IMR-90 (cell line): ENCODE results near the gene CHST8. TPM values are rescaled to one million over a fixed set of nuclear protein-coding genes. Genes with fewer than 3 reads are reported as not detected.

Experiments used
- ATAC-seq: fragments of 200-7000 bp; cut with Tn5 transposase; 2 replicates; pipeline ENCODE4 v1.9.1; 2020; ENCODE audit warnings: low read depth, mild to moderate bottlenecking, moderate library complexity
- BruUV-seq: library from RNA; stranded (reverse); fragments of 400-500 nt; replicated peaks from 2 replicates; lab custom pipeline; 2021; lab: Mats Ljungman, UMichigan
- CTCF ChIA-PET: fragments of 300-600 bp; formaldehyde crosslinking; extraction: SDS; loops from one replicate; lab custom pipeline; 2021; ENCODE audit warnings: antibody characterized with exemption; lab: Yijun Ruan, JAX
- POLR2A ChIA-PET: fragments of 300-600 bp; sonication (Branson Sonifier 250); formaldehyde crosslinking; loops from one replicate; lab custom pipeline; 2022; ENCODE audit warnings: antibody characterized with exemption; ENCODE audit not compliant: unreplicated experiment; lab: Charles Lee
- DNase-seq: peaks from one replicate; pipeline ENCODE4 v3.0.0; 2013
- H2AFZ ChIP-seq: replicated peaks from 2 replicates; pipeline ENCODE3; 2013; ENCODE audit warnings: low read length, mild to moderate bottlenecking; ENCODE audit not compliant: poor library complexity
- H2AK5ac ChIP-seq: 2 replicates; pipeline ENCODE4 v1.6.1; 2013; ENCODE audit warnings: low read depth, low read length, inconsistent platforms
- H2AK9ac ChIP-seq: replicated peaks from 2 replicates; pipeline ENCODE3; 2013; ENCODE audit warnings: mild to moderate bottlenecking, low read depth, low read length, moderate library complexity; ENCODE audit not compliant: poor library complexity
- H2BK120ac ChIP-seq: 2 replicates; pipeline ENCODE4 v1.6.1; 2013; ENCODE audit warnings: low read depth, low read length, inconsistent platforms
- H2BK15ac ChIP-seq: 3 replicates; pipeline ENCODE4 v1.6.1; 2013; ENCODE audit warnings: low read depth, low read length, inconsistent platforms
- H2BK20ac ChIP-seq: 2 replicates; pipeline ENCODE4 v1.6.1; 2013; ENCODE audit warnings: low read depth, mild to moderate bottlenecking, inconsistent platforms, low read length, moderate library complexity
- H2BK5ac ChIP-seq: 2 replicates; pipeline ENCODE4 v1.6.1; 2013; ENCODE audit warnings: mild to moderate bottlenecking, low read depth, low read length, inconsistent platforms; ENCODE audit not compliant: poor library complexity, severe bottlenecking
- H3K14ac ChIP-seq: replicated peaks from 2 replicates; pipeline ENCODE4 v1.6.1; 2013; ENCODE audit warnings: low read depth, low read length, inconsistent platforms
- H3K18ac ChIP-seq: 2 replicates; pipeline ENCODE4 v1.6.1; 2013; ENCODE audit warnings: low read depth, low read length, control low read depth
- H3K23ac ChIP-seq: 2 replicates; pipeline ENCODE4 v1.6.1; 2013; ENCODE audit warnings: low read depth, low read length, inconsistent platforms
- H3K27ac ChIP-seq: 2 replicates; pipeline ENCODE4 v1.5.1; 2013; ENCODE audit warnings: mild to moderate bottlenecking, control low read depth, low read length; ENCODE audit not compliant: insufficient read depth
- H3K27me3 ChIP-seq: 2 replicates; pipeline ENCODE4 v1.6.1; 2013; ENCODE audit warnings: low read length; ENCODE audit not compliant: control insufficient read depth, insufficient read depth
- H3K36me3 ChIP-seq: 2 replicates; pipeline ENCODE4 v1.6.1; 2013; ENCODE audit warnings: low read length, mixed read lengths; ENCODE audit not compliant: control insufficient read depth, insufficient read depth
- H3K4ac ChIP-seq: 2 replicates; pipeline ENCODE4 v1.6.1; 2013; ENCODE audit warnings: low read depth, low read length, inconsistent platforms
- H3K4me1 ChIP-seq: 2 replicates; pipeline ENCODE4 v1.6.1; 2013; ENCODE audit warnings: low read length, mixed read lengths; ENCODE audit not compliant: control insufficient read depth, insufficient read depth
- H3K4me2 ChIP-seq: 2 replicates; pipeline ENCODE4 v1.6.1; 2013; ENCODE audit warnings: low read depth, mild to moderate bottlenecking, control low read depth, low read length, moderate library complexity
- H3K4me3 ChIP-seq: 2 replicates; pipeline ENCODE4 v1.5.1; 2013; ENCODE audit warnings: low read depth, mild to moderate bottlenecking, control low read depth, low read length, moderate library complexity; ENCODE audit not compliant: insufficient read depth
- H3K56ac ChIP-seq: 2 replicates; pipeline ENCODE4 v1.6.1; 2013; ENCODE audit warnings: low read length, inconsistent platforms; ENCODE audit not compliant: insufficient read depth; ENCODE audit errors: extremely low read depth
- H3K79me1 ChIP-seq, 2 experiments: 2 replicates each; pipeline ENCODE4 v1.6.1; 2013; ENCODE audit warnings: low read length in 2 of 2, inconsistent platforms in 1 of 2, low read depth in 1 of 2
- H3K9ac ChIP-seq: 2 replicates; pipeline ENCODE4 v1.6.1; 2013; ENCODE audit warnings: low read depth, low read length, control low read depth
- H3K9me1 ChIP-seq: 2 replicates; pipeline ENCODE4 v1.6.1; 2013; ENCODE audit warnings: low read length, inconsistent platforms; ENCODE audit not compliant: insufficient read depth
- H3K9me3 ChIP-seq: 2 replicates; pipeline ENCODE4 v1.6.1; 2013; ENCODE audit warnings: low read length; ENCODE audit not compliant: control insufficient read depth, insufficient read depth
- H4K20me1 ChIP-seq: 2 replicates; pipeline ENCODE4 v1.6.1; 2013; ENCODE audit warnings: low read length, inconsistent platforms; ENCODE audit not compliant: insufficient read depth
- H4K5ac ChIP-seq: 2 replicates; pipeline ENCODE4 v1.6.1; 2013; ENCODE audit warnings: mild to moderate bottlenecking, low read depth, low read length, control low read depth
- H4K8ac ChIP-seq, 2 experiments: 2 replicates each; pipeline ENCODE4 v1.6.1; 2013; ENCODE audit warnings: low read depth in 2 of 2, low read length in 2 of 2, control low read depth in 1 of 2, inconsistent platforms in 1 of 2
- H4K91ac ChIP-seq: 2 replicates; pipeline ENCODE4 v1.6.1; 2013; ENCODE audit warnings: low read depth, low read length, inconsistent platforms; ENCODE audit not compliant: insufficient read depth
- CEBPB ChIP-seq: IDR thresholded peaks from 2 replicates; pipeline ENCODE4 v1.6.1; 2012; ENCODE audit warnings: low read depth, low read length, improper control_type of control experiment
- CHD1 ChIP-seq: IDR thresholded peaks from 2 replicates; pipeline ENCODE4 v1.6.1; 2012; ENCODE audit warnings: low read depth, low read length, improper control_type of control experiment
- FOS ChIP-seq: fragments of 150-350 bp; IDR thresholded peaks from 2 replicates; pipeline ENCODE4 v1.6.1; 2016; ENCODE audit warnings: low read depth, low read length
- MAZ ChIP-seq: IDR thresholded peaks from 2 replicates; pipeline ENCODE4 v1.6.1; 2012; ENCODE audit warnings: low read depth, mild to moderate bottlenecking, low read length, improper control_type of control experiment, moderate library complexity, borderline replicate concordance
- MXI1 ChIP-seq: IDR thresholded peaks from 2 replicates; pipeline ENCODE4 v1.6.1; 2012; ENCODE audit warnings: low read depth, mild to moderate bottlenecking, low read length, moderate library complexity, borderline replicate concordance
- POLR2A ChIP-seq: IDR thresholded peaks from 2 replicates; pipeline ENCODE4 v1.6.1; 2012; ENCODE audit warnings: mild to moderate bottlenecking, low read depth, low read length
- RAD21 ChIP-seq: IDR thresholded peaks from 2 replicates; pipeline ENCODE4 v1.6.1; 2012; ENCODE audit warnings: low read length, improper control_type of control experiment
- RCOR1 ChIP-seq: IDR thresholded peaks from 2 replicates; pipeline ENCODE4 v1.6.1; 2012; ENCODE audit warnings: mild to moderate bottlenecking, low read length, improper control_type of control experiment; ENCODE audit not compliant: insufficient replicate concordance
- RFX5 ChIP-seq: IDR thresholded peaks from 2 replicates; pipeline ENCODE4 v1.8.0; 2012; ENCODE audit warnings: low read depth, mild to moderate bottlenecking, low read length, moderate library complexity
- SMC3 ChIP-seq: fragments of 150-350 bp; IDR thresholded peaks from 2 replicates; pipeline ENCODE4 v1.6.1; 2016; ENCODE audit warnings: low read depth, mild to moderate bottlenecking, antibody characterized with exemption, low read length, moderate library complexity
- WGBS, 2 experiments: methylation state at CpG; one replicate each; pipeline versions ENCODE4 v1.1.5 to v1.1.7; 2013; ENCODE audit warnings: missing lambda C conversion rate in 2 of 2; ENCODE audit not compliant: insufficient read length in 1 of 2; ENCODE audit errors: extremely low coverage in 2 of 2; 5-methylcytosine and 5-hydroxymethylcytosine counted together
- dilution Hi-C: fragments of 300-500 bp; cut with HindIII; formaldehyde crosslinking; loops from one replicate; pipeline ENCODE4 v1.14.3; 2018; ENCODE audit warnings: low sequenced_read_pairs; ENCODE audit not compliant: unreplicated experiment
- in situ Hi-C: fragments of 300-500 bp; cut with MboI; formaldehyde crosslinking; loops from 3 replicates; pipeline ENCODE4 v1.14.3; 2019; ENCODE audit warnings: low sequenced_read_pairs, inconsistent platforms, mixed read lengths
- intact Hi-C: fragments of 100-400 bp; cut with micrococcal nuclease; formaldehyde crosslinking; loops from 2 replicates; pipeline ENCODE4 v1.10.0; 2022
- polyA plus RNA-seq, 3 experiments: library from polyadenylated mRNA; depleted of rRNA; stranded (reverse); fragments of >200 nt; gene quantifications; 2 replicates each; pipeline ENCODE4 v1.2.3, GENCODE V29; 2012; ENCODE audit warnings: low replicate concordance in 1 of 3
- total RNA-seq: library from RNA; depleted of rRNA; stranded (reverse); fragments of >200 nt; gene quantifications from 2 replicates; pipeline ENCODE4 v1.2.3, GENCODE V29; 2012
- TF ChIP-seq, protein P1 (sequence below): fragments of 150-350 bp; IDR thresholded peaks from 2 replicates; pipeline ENCODE4 v1.6.1; 2016; ENCODE audit warnings: low read depth, mild to moderate bottlenecking, low read length, moderate library complexity, borderline replicate concordance
- TF ChIP-seq, protein P2 (sequence below): conservative IDR thresholded peaks from 2 replicates; pipeline ENCODE4 v1.5.1; 2012; ENCODE audit warnings: mild to moderate bottlenecking, low read depth, low read length, improper control_type of control experiment

CHST8 gene
- total and polyA plus RNA-seq, 2 of the 4 experiments (the other 2 are of a cell fraction) = not detected

DNA sequence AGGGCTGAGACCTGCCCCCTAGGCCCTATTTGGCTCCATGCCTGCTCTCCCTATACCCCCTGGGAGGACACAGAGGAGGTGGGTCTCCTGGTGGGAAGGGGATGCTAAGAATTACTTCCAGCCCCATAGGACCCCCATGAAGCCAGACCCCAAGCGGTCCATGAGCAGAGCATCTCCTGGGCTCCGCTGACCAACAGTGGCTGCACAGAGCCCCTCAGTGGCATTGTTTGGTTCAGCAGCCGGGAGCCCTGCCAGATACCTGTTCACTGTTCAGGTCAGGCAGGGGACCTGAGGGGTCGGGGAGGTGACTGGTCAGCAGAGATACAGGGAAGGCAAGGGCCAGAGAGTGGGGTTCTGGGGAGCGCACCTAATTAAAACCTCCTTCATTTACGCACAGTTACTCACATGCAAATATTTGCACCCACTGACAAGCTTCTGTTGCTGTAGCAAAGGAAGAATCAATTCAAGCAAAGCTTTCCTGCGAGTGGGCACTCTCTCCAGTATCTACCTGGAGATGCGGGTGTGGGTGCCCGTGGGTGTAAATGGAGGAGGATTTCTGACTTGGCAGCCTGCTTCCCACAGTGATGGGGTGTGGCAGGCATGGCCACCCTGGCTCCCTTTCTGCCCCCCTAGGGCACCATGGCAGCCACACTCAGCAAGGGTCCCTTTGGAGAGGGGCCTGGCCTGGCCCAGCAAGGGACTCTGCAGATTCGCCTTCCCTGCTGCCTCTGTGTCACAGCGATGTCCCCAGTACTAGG is 83.5 kb downstream of the CHST8 start:
- Histone ChIP-seq H3K27me3 (no peaks in the 10 kb centered on the region), H3K23ac (no peak overlapping the region), H3K79me1 (no peaks in the 10 kb centered on the region), H4K5ac (no peak overlapping the region), H2BK15ac (no peak overlapping the region), H3K4me2 (no peak overlapping the region), H3K56ac (no peak overlapping the region), H3K4me1 (no peaks in the 10 kb centered on the region), H3K9me1 (no peaks in the 10 kb centered on the region), H3K27ac (no peak overlapping the region), H2BK5ac (no peak overlapping the region), H4K8ac (no peak overlapping the region), H3K18ac (no peak overlapping the region), H3K14ac (no peak overlapping the region), H2BK120ac (no peak overlapping the region), H3K9ac (no peak overlapping the region), H2BK20ac (no peak overlapping the region), H3K9me3 (no peaks in the 10 kb centered on the region), H4K91ac (no peak overlapping the region), H2AFZ (no peak overlapping the region), H4K20me1 (no peaks in the 10 kb centered on the region), H3K36me3 (no peaks in the 10 kb centered on the region), H2AK5ac (no peak overlapping the region), H2AK9ac (no peak overlapping the region), H3K4ac (no peak overlapping the region), H3K4me3 (no peak overlapping the region)
- ChIA-PET POLR2A (no interaction called here), CTCF (no interaction called here)
- no peak for ATAC-seq
- intact Hi-C loops = no loop called here
- WGBS, 2 experiments = 47% methylated on average over 3 of the region's 11 CpGs; no CpG with 5 or more reads in 1 of the 2 experiments
- no TSS peak for BruUV-seq
- dilution Hi-C loops = no loop called here
- TF ChIP-seq, protein P1, sequence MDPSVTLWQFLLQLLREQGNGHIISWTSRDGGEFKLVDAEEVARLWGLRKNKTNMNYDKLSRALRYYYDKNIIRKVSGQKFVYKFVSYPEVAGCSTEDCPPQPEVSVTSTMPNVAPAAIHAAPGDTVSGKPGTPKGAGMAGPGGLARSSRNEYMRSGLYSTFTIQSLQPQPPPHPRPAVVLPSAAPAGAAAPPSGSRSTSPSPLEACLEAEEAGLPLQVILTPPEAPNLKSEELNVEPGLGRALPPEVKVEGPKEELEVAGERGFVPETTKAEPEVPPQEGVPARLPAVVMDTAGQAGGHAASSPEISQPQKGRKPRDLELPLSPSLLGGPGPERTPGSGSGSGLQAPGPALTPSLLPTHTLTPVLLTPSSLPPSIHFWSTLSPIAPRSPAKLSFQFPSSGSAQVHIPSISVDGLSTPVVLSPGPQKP = no peak
- no peak for TF ChIP-seq RFX5
- TF ChIP-seq POLR2A = no peak
- no peak for TF ChIP-seq SMC3
- no peak for TF ChIP-seq MXI1
- TF ChIP-seq, protein P2, sequence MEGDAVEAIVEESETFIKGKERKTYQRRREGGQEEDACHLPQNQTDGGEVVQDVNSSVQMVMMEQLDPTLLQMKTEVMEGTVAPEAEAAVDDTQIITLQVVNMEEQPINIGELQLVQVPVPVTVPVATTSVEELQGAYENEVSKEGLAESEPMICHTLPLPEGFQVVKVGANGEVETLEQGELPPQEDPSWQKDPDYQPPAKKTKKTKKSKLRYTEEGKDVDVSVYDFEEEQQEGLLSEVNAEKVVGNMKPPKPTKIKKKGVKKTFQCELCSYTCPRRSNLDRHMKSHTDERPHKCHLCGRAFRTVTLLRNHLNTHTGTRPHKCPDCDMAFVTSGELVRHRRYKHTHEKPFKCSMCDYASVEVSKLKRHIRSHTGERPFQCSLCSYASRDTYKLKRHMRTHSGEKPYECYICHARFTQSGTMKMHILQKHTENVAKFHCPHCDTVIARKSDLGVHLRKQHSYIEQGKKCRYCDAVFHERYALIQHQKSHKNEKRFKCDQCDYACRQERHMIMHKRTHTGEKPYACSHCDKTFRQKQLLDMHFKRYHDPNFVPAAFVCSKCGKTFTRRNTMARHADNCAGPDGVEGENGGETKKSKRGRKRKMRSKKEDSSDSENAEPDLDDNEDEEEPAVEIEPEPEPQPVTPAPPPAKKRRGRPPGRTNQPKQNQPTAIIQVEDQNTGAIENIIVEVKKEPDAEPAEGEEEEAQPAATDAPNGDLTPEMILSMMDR = no peak
- no peak for TF ChIP-seq RAD21
- no peak for TF ChIP-seq MAZ
- no peak for TF ChIP-seq CEBPB
- TF ChIP-seq CHD1 = no peak
- no peak for TF ChIP-seq RCOR1
- TF ChIP-seq FOS = no peak
- in situ Hi-C loops = no loop called here
- no peak for DNase-seq
